ENCODE data around the gene ARSK.
"Not testable (repeated sequence)": the region's sequence is repeated elsewhere in the genome, so short reads cannot be mapped to it uniquely, and the experiment has no call there.

The ARSK gene

GRCh38 chr5:95621839-95622629 is 67.1 kb downstream of the ARSK start:
- DNase-seq, result no peak

GRCh38 chr5:95623706-95624105 is 68.8 kb downstream of the ARSK start:
- DNase-seq, result no peak

- DNase-seq, result no peak
Measured at GRCh38 chr5:95624368-95624767, 69.5 kb downstream of the ARSK start.

GRCh38 chr5:95626701-95627100 is 71.8 kb downstream of the ARSK start:
- DNase-seq, result no peak

- no peak for DNase-seq
Measured at GRCh38 chr5:95627971-95628810, 73.3 kb downstream of the ARSK start.

- DNase-seq, result no peak
Measured at GRCh38 chr5:95628933-95629332, 74.0 kb downstream of the ARSK start.

- DNase-seq, result no peak
Measured at GRCh38 chr5:95630394-95630917, 75.6 kb downstream of the ARSK start.

GRCh38 chr5:95631255-95631958 is 76.5 kb downstream of the ARSK start:
- no peak for DNase-seq

GRCh38 chr5:95631991-95632675 is 77.2 kb downstream of the ARSK start:
- peak; percentile 49 to 84 for DNase-seq

GRCh38 chr5:95632942-95633341 is 78.0 kb downstream of the ARSK start:
- DNase-seq, result not testable (repeated sequence)

GRCh38 chr5:95633671-95634070 is 78.8 kb downstream of the ARSK start:
- no peak for DNase-seq

- no peak for DNase-seq
Measured at GRCh38 chr5:95634081-95634480, 79.2 kb downstream of the ARSK start.

GRCh38 chr5:95638632-95639031 is 83.7 kb downstream of the ARSK start:
- DNase-seq, result no peak

GRCh38 chr5:95641741-95642220 is 86.9 kb downstream of the ARSK start:
- no peak for DNase-seq

- no peak for DNase-seq
Measured at GRCh38 chr5:95643152-95643551, 88.3 kb downstream of the ARSK start.

- DNase-seq, result peak; percentile 21 to 48
Measured at GRCh38 chr5:95644351-95645042, 89.6 kb downstream of the ARSK start.

GRCh38 chr5:95646226-95646568 is 91.3 kb downstream of the ARSK start:
- DNase-seq, result not testable (repeated sequence)

- peak; percentile 92 to 94 for DNase-seq
Measured at GRCh38 chr5:95646569-95647431, 91.9 kb downstream of the ARSK start, which contains the start of gene RFESD. TSS of gene RFESD (plus strand) at chr5:95646777. CDS start at chr5:95652272, 5,495 bp downstream.

GRCh38 chr5:95647886-95648860 is 93.3 kb downstream of the ARSK start:
- no peak for DNase-seq
